IMR-90 (cell line): ENCODE results near the gene DOCK4. TPM values are rescaled to one million over a fixed set of nuclear protein-coding genes. Genes with fewer than 3 reads are reported as not detected.

Experiments used
- ATAC-seq: fragments of 200-7000 bp; cut with Tn5 transposase; 2 replicates; pipeline ENCODE4 v1.9.1; 2020; ENCODE audit warnings: low read depth, mild to moderate bottlenecking, moderate library complexity
- BruUV-seq: library from RNA; stranded (reverse); fragments of 400-500 nt; replicated peaks from 2 replicates; lab custom pipeline; 2021; lab: Mats Ljungman, UMichigan
- CTCF ChIA-PET: fragments of 300-600 bp; formaldehyde crosslinking; extraction: SDS; loops from one replicate; lab custom pipeline; 2021; ENCODE audit warnings: antibody characterized with exemption; lab: Yijun Ruan, JAX
- POLR2A ChIA-PET: fragments of 300-600 bp; sonication (Branson Sonifier 250); formaldehyde crosslinking; loops from one replicate; lab custom pipeline; 2022; ENCODE audit warnings: antibody characterized with exemption; ENCODE audit not compliant: unreplicated experiment; lab: Charles Lee
- DNase-seq: peaks from one replicate; pipeline ENCODE4 v3.0.0; 2013
- H2AFZ ChIP-seq: replicated peaks from 2 replicates; pipeline ENCODE3; 2013; ENCODE audit warnings: low read length, mild to moderate bottlenecking; ENCODE audit not compliant: poor library complexity
- H2AK5ac ChIP-seq: 2 replicates; pipeline ENCODE4 v1.6.1; 2013; ENCODE audit warnings: low read depth, low read length, inconsistent platforms
- H2AK9ac ChIP-seq: replicated peaks from 2 replicates; pipeline ENCODE3; 2013; ENCODE audit warnings: mild to moderate bottlenecking, low read depth, low read length, moderate library complexity; ENCODE audit not compliant: poor library complexity
- H2BK120ac ChIP-seq: 2 replicates; pipeline ENCODE4 v1.6.1; 2013; ENCODE audit warnings: low read depth, low read length, inconsistent platforms
- H2BK15ac ChIP-seq: 3 replicates; pipeline ENCODE4 v1.6.1; 2013; ENCODE audit warnings: low read depth, low read length, inconsistent platforms
- H2BK20ac ChIP-seq: 2 replicates; pipeline ENCODE4 v1.6.1; 2013; ENCODE audit warnings: low read depth, mild to moderate bottlenecking, inconsistent platforms, low read length, moderate library complexity
- H2BK5ac ChIP-seq: 2 replicates; pipeline ENCODE4 v1.6.1; 2013; ENCODE audit warnings: mild to moderate bottlenecking, low read depth, low read length, inconsistent platforms; ENCODE audit not compliant: poor library complexity, severe bottlenecking
- H3K14ac ChIP-seq: replicated peaks from 2 replicates; pipeline ENCODE4 v1.6.1; 2013; ENCODE audit warnings: low read depth, low read length, inconsistent platforms
- H3K18ac ChIP-seq: 2 replicates; pipeline ENCODE4 v1.6.1; 2013; ENCODE audit warnings: low read depth, low read length, control low read depth
- H3K23ac ChIP-seq: 2 replicates; pipeline ENCODE4 v1.6.1; 2013; ENCODE audit warnings: low read depth, low read length, inconsistent platforms
- H3K27ac ChIP-seq: 2 replicates; pipeline ENCODE4 v1.5.1; 2013; ENCODE audit warnings: mild to moderate bottlenecking, control low read depth, low read length; ENCODE audit not compliant: insufficient read depth
- H3K27me3 ChIP-seq: 2 replicates; pipeline ENCODE4 v1.6.1; 2013; ENCODE audit warnings: low read length; ENCODE audit not compliant: control insufficient read depth, insufficient read depth
- H3K36me3 ChIP-seq: 2 replicates; pipeline ENCODE4 v1.6.1; 2013; ENCODE audit warnings: low read length, mixed read lengths; ENCODE audit not compliant: control insufficient read depth, insufficient read depth
- H3K4ac ChIP-seq: 2 replicates; pipeline ENCODE4 v1.6.1; 2013; ENCODE audit warnings: low read depth, low read length, inconsistent platforms
- H3K4me1 ChIP-seq: 2 replicates; pipeline ENCODE4 v1.6.1; 2013; ENCODE audit warnings: low read length, mixed read lengths; ENCODE audit not compliant: control insufficient read depth, insufficient read depth
- H3K4me2 ChIP-seq: 2 replicates; pipeline ENCODE4 v1.6.1; 2013; ENCODE audit warnings: low read depth, mild to moderate bottlenecking, control low read depth, low read length, moderate library complexity
- H3K4me3 ChIP-seq: 2 replicates; pipeline ENCODE4 v1.5.1; 2013; ENCODE audit warnings: low read depth, mild to moderate bottlenecking, control low read depth, low read length, moderate library complexity; ENCODE audit not compliant: insufficient read depth
- H3K56ac ChIP-seq: 2 replicates; pipeline ENCODE4 v1.6.1; 2013; ENCODE audit warnings: low read length, inconsistent platforms; ENCODE audit not compliant: insufficient read depth; ENCODE audit errors: extremely low read depth
- H3K79me1 ChIP-seq, 2 experiments: 2 replicates each; pipeline ENCODE4 v1.6.1; 2013; ENCODE audit warnings: low read length in 2 of 2, inconsistent platforms in 1 of 2, low read depth in 1 of 2
- H3K9ac ChIP-seq: 2 replicates; pipeline ENCODE4 v1.6.1; 2013; ENCODE audit warnings: low read depth, low read length, control low read depth
- H3K9me1 ChIP-seq: 2 replicates; pipeline ENCODE4 v1.6.1; 2013; ENCODE audit warnings: low read length, inconsistent platforms; ENCODE audit not compliant: insufficient read depth
- H3K9me3 ChIP-seq: 2 replicates; pipeline ENCODE4 v1.6.1; 2013; ENCODE audit warnings: low read length; ENCODE audit not compliant: control insufficient read depth, insufficient read depth
- H4K20me1 ChIP-seq: 2 replicates; pipeline ENCODE4 v1.6.1; 2013; ENCODE audit warnings: low read length, inconsistent platforms; ENCODE audit not compliant: insufficient read depth
- H4K5ac ChIP-seq: 2 replicates; pipeline ENCODE4 v1.6.1; 2013; ENCODE audit warnings: mild to moderate bottlenecking, low read depth, low read length, control low read depth
- H4K8ac ChIP-seq, 2 experiments: 2 replicates each; pipeline ENCODE4 v1.6.1; 2013; ENCODE audit warnings: low read depth in 2 of 2, low read length in 2 of 2, control low read depth in 1 of 2, inconsistent platforms in 1 of 2
- H4K91ac ChIP-seq: 2 replicates; pipeline ENCODE4 v1.6.1; 2013; ENCODE audit warnings: low read depth, low read length, inconsistent platforms; ENCODE audit not compliant: insufficient read depth
- BHLHE40 ChIP-seq: fragments of 150-350 bp; IDR thresholded peaks from 2 replicates; pipeline ENCODE4 v1.6.1; 2016; ENCODE audit warnings: mild to moderate bottlenecking, low read depth, low read length
- CEBPB ChIP-seq: IDR thresholded peaks from 2 replicates; pipeline ENCODE4 v1.6.1; 2012; ENCODE audit warnings: low read depth, low read length, improper control_type of control experiment
- MAZ ChIP-seq: IDR thresholded peaks from 2 replicates; pipeline ENCODE4 v1.6.1; 2012; ENCODE audit warnings: low read depth, mild to moderate bottlenecking, low read length, improper control_type of control experiment, moderate library complexity, borderline replicate concordance
- MXI1 ChIP-seq: IDR thresholded peaks from 2 replicates; pipeline ENCODE4 v1.6.1; 2012; ENCODE audit warnings: low read depth, mild to moderate bottlenecking, low read length, moderate library complexity, borderline replicate concordance
- NFE2L2 ChIP-seq: fragments of 150-350 bp; IDR thresholded peaks from 2 replicates; pipeline ENCODE4 v1.6.1; 2016; ENCODE audit warnings: low read depth, mild to moderate bottlenecking, low read length
- RAD21 ChIP-seq: IDR thresholded peaks from 2 replicates; pipeline ENCODE4 v1.6.1; 2012; ENCODE audit warnings: low read length, improper control_type of control experiment
- RCOR1 ChIP-seq: IDR thresholded peaks from 2 replicates; pipeline ENCODE4 v1.6.1; 2012; ENCODE audit warnings: mild to moderate bottlenecking, low read length, improper control_type of control experiment; ENCODE audit not compliant: insufficient replicate concordance
- RFX5 ChIP-seq: IDR thresholded peaks from 2 replicates; pipeline ENCODE4 v1.8.0; 2012; ENCODE audit warnings: low read depth, mild to moderate bottlenecking, low read length, moderate library complexity
- USF2 ChIP-seq: fragments of 150-350 bp; IDR thresholded peaks from 2 replicates; pipeline ENCODE4 v1.6.1; 2017; ENCODE audit warnings: mild to moderate bottlenecking, antibody characterized with exemption, low read length, low read depth
- WGBS, 2 experiments: methylation state at CpG; one replicate each; pipeline versions ENCODE4 v1.1.5 to v1.1.7; 2013; ENCODE audit warnings: missing lambda C conversion rate in 2 of 2; ENCODE audit not compliant: insufficient read length in 1 of 2; ENCODE audit errors: extremely low coverage in 2 of 2; 5-methylcytosine and 5-hydroxymethylcytosine counted together
- dilution Hi-C: fragments of 300-500 bp; cut with HindIII; formaldehyde crosslinking; loops from one replicate; pipeline ENCODE4 v1.14.3; 2018; ENCODE audit warnings: low sequenced_read_pairs; ENCODE audit not compliant: unreplicated experiment
- in situ Hi-C: fragments of 300-500 bp; cut with MboI; formaldehyde crosslinking; loops from 3 replicates; pipeline ENCODE4 v1.14.3; 2019; ENCODE audit warnings: low sequenced_read_pairs, inconsistent platforms, mixed read lengths
- intact Hi-C: fragments of 100-400 bp; cut with micrococcal nuclease; formaldehyde crosslinking; loops from 2 replicates; pipeline ENCODE4 v1.10.0; 2022
- polyA plus RNA-seq, 3 experiments: library from polyadenylated mRNA; depleted of rRNA; stranded (reverse); fragments of >200 nt; gene quantifications; 2 replicates each; pipeline ENCODE4 v1.2.3, GENCODE V29; 2012; ENCODE audit warnings: low replicate concordance in 1 of 3
- total RNA-seq: library from RNA; depleted of rRNA; stranded (reverse); fragments of >200 nt; gene quantifications from 2 replicates; pipeline ENCODE4 v1.2.3, GENCODE V29; 2012

The DOCK4 gene
- total and polyA plus RNA-seq, 2 of the 4 experiments (the other 2 are of a cell fraction) = 4.4 to 12.2 TPM

GRCh38 chr7:111821046-111821445 is 385.2 kb downstream of the DOCK4 start:
- Histone ChIP-seq H3K79me1 (no peaks in the 10 kb centered on the region), H3K27ac (no peak overlapping the region), H2BK15ac (no peak overlapping the region), H3K9ac (no peak overlapping the region), H2BK120ac (no peak overlapping the region), H3K9me3 (no peaks in the 10 kb centered on the region), H3K23ac (no peak overlapping the region), H3K27me3 (no peaks in the 10 kb centered on the region), H4K8ac (no peak overlapping the region), H4K5ac (no peak overlapping the region), H3K14ac (no peak overlapping the region), H4K91ac (no peak overlapping the region), H3K4me1 (no peaks in the 10 kb centered on the region), H2AFZ (no peak overlapping the region), H3K9me1 (no peaks in the 10 kb centered on the region), H2BK5ac (no peak overlapping the region), H2AK5ac (no peak overlapping the region), H3K4me3 (no peak overlapping the region), H3K18ac (no peak overlapping the region), H3K4ac (no peak overlapping the region), H3K56ac (no peak overlapping the region), H3K36me3 (peaks cover 3% of the 10 kb centered on the region; the same call in 1 of the 2 replicates), H2AK9ac (no peak overlapping the region), H4K20me1 (no peaks in the 10 kb centered on the region), H3K4me2 (no peak overlapping the region), H2BK20ac (no peak overlapping the region)
- no peak for ATAC-seq
- in situ Hi-C loops (no loop called here), intact Hi-C loops (no loop called here), dilution Hi-C loops (no loop called here)
- TF ChIP-seq MXI1 (no peak), NFE2L2 (no peak), MAZ (no peak), RFX5 (no peak), USF2 (no peak), CEBPB (no peak), RCOR1 (no peak), RAD21 (no peak), BHLHE40 (no peak)
- BruUV-seq = no TSS peak
- ChIA-PET POLR2A (no interaction called here), CTCF (no interaction called here)
- no peak for DNase-seq
- 83% methylated on average over 1 of the region's 4 CpGs; no CpG with 5 or more reads in 1 of the 2 experiments for WGBS, 2 experiments
